Stimulated activated CD4-positive, alpha-beta T cell treated with anti-CD3 and anti-CD28 coated beads, TNF-alpha, amount 100 ng/mL, for 4 hours (primary cell): ENCODE measurements around the gene FSCN2.

Experiments used
- DNase-seq, 3 experiments: peaks; one replicate each; pipeline ENCODE4 v3.0.0-alpha.2; 2020; ENCODE audit warnings: low read depth in 3 of 3

Gene FSCN2

DNA sequence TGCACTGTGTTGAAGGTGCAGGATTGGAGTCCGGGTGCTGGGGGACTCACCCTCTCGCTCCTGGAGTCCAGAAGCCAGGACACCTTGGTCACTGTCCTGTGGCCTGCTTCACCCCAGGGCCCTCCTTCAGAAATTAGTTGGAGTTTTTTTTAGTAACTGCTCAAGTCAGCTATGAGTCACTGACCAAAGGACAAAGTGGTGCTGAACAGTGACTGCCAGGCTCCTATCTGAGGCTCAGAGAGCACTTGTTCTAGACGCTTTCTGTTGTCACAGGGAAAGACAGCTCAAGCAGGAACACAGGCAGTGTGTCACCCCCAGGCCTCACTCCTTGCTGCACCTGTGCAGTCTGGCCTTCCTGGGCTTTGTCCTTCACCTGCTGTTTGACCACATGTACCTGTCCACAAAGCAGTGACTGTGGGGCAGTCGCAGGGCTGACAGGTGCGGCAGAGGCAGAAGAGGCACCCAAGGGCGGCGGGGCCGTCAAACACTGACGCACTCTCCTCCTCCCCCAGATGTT lies 28.1 kb downstream of the FSCN2 start:
- no peak for DNase-seq

DNA sequence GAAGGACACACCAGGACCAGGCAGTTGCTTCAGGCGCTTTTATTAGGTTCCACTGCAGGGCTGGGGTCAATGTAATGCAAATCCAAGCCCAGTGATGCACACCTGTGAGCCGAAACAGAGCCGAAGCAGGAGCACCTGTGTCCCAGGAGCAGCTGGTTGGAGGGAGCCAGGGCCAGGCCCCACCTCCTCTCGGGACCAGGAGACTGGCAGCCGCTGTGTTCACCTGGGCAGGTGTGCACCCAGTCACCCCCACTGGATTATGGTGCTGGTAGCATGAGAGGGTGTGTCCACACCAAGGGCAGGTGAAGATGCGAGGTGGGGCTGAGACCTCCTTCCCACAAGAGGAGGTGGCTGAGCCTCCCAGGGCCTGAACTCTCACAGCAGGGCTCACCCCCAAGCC lies 28.7 kb downstream of the FSCN2 start:
- DNase-seq: no peak

DNA sequence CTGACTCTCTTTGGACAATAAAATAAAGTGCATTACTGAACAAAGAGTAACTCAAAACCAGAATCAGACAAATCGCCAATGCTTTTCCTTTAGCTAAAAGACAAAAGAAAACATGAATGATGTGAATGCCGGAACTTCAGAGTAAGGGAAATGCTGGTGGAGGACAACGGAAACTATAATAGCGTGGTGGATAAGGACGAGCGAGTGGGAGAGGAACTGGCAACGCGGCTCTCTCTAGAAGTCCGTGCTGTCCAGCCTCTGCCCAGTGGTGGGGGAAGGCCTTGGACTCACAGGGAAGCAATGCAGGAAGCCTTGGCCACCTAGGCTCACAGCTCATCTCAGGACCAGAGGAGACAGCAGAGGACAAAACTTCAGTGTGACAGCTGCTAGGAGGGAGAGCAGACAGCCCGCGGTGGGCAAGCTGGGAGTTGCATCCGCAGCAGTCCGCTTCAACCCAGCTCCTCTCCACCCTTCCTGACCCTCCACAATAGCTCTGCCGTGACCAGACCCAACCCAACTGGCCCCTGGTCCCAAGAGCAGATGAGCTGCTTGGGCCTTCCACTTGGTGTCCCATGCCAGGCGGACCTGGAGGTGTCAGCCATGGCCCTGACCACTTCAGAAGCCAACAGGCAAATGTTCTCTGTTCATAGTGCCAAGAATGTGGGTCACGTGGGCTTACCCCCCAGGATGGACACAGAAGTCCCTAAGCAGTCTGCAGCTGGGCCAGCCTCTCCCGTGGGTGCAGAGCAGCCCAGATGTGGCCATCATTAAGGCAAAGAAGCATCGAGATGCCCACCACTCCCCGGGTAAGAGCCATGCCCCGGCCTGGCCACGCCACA lies 29.3 kb downstream of the FSCN2 start:
- DNase-seq: no peak

DNA sequence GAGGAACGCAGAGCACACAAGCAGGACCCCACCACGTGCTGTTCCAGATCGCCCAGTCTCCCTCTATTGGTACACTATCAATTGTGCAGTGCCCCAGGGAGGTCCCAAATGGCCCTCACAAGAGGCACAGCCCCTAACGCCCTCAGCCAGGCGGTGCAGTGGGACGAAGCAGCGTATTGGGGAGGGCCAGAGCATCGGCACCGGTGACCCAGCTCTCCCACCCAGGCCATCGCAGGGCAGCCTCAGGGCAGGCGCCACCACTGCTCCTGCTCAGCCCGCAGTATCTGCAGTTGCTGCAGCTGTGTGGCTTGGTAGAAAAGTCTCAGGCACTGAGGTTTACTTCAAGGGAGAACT lies 29.9 kb downstream of the FSCN2 start:
- no peak for DNase-seq

DNA sequence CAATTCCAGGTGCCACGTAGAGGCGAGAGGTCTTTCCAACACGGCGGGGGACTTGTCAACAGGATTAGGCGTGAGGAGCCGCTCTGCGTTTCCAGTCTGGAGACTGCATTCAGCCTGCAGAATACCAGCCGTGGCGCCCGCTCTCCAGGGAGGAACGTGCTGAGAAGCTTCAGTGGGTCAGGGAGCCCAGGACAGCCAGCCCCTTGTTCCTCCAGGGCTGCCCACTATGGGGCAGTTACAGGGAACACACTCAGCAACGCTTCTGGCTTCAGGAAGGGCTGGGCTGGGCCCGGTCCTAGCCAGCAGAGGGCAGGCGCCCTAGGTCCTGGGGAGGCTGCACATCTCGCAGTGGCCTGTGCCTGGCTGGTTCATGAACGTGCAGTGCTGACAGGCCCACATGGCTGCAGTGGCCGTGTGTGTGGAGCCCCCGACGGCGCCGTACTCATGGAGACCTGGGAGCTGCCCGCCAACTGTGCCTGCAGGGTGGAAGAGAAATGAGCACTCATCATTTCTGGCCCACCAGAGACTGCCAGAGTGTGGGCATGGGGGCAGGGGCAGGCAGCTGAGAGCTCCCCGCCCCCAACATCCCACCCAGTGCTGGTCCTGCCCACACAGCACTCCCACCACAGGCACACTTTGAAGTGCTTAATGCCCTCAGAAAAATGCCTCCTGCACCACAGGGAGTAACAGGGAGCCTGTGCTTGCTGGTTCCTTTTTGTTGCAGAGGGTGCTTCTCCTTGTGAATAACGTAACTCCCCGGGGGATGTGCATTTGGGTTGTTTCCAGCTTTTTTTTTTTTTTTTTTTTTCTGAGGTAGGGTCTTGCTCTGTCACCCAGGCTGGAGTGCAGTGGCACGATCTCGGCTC lies 31.0 kb downstream of the FSCN2 start:
- DNase-seq: no peak

DNA sequence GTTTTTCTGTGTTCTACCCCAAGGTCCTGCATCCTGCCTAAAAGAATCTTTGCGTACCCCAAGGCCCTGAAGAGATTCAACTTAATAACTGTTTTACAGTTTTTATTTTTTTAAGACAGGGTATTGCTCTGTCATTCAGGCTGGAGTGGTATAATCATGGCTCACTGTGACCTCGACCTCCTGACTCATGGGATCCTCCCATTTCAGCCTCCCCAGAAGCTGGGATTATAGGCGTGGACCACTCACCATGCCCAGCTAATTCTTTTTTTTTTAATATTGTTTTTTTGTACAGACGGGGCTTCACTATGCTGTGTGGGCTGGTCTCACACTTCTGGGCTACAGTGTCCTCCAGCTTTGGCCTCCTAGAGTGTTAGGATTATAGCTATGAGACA lies 33.3 kb downstream of the FSCN2 start:
- no peak for DNase-seq

DNA sequence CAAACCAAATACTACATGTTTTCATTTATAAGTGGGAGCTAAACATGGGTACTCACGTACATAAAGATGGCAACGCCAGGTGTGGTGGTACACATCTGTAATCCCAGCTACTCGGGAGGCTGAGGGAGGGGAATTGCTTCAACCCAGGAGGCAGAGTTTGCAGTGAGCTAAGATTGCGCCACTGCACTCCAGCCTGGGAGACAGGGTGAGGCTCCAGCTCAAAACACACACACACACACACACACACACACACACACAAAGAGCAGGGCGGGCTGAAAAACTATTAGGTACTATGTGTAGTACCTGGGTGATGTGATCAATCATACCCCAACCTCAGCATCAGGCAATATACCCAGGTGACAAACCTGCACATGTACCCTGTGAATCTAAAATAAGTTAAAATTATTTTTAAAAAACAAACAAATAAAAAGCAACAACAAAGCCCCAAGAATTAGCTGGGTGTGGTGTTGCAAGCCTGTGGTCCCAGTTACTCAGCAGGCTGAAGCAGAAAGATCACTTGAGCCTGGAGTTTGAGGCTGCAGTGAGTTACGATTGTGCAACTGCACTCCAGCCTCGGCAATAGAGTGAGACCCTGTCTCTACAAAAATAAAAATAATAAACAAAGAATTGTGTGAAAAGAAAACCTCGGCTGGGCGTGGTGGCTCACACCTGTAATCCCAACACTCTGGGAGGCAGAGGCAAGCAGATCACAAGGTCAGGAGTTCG lies 35.8 kb downstream of the FSCN2 start:
- no peak for DNase-seq

DNA sequence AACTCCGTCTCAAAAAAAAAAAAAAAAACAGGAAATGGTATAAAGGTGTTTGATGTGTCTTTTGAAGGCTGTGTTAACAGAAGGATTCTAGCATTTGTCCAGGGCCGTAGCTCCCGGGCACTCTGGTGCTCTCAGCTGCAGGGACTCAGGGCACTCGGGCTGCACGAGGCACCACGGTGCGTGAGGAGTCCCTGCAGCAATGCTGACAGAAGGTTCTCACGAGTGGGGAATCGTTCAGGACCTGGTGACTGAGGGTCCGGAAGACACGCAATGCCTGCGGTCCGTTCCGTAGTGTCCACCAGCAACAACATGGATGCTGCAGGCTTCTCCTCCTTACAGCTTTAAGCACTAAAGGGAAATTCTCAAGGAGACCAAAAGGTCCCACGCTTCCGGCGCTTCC lies 36.6 kb downstream of the FSCN2 start:
- no peak for DNase-seq

DNA sequence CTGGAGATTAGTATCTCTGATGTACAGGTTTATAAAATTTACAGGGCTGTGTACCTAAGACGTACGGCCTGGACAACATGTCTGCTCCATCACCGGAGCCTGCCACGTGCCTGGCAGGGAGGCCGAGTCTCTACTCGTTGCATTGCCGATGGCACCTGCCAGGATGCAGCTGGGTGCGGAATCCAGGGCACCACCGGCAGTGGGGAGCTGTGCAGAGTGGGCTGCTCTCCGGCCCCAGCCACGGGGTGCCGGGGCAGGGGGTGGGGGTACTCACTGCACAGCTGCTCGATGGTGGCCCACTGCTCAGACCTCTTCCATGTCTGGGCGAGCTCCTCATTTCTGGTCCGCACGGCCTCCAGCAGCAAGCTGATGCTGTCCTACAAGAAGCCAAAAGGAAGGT lies 37.1 kb downstream of the FSCN2 start:
- no peak for DNase-seq

DNA sequence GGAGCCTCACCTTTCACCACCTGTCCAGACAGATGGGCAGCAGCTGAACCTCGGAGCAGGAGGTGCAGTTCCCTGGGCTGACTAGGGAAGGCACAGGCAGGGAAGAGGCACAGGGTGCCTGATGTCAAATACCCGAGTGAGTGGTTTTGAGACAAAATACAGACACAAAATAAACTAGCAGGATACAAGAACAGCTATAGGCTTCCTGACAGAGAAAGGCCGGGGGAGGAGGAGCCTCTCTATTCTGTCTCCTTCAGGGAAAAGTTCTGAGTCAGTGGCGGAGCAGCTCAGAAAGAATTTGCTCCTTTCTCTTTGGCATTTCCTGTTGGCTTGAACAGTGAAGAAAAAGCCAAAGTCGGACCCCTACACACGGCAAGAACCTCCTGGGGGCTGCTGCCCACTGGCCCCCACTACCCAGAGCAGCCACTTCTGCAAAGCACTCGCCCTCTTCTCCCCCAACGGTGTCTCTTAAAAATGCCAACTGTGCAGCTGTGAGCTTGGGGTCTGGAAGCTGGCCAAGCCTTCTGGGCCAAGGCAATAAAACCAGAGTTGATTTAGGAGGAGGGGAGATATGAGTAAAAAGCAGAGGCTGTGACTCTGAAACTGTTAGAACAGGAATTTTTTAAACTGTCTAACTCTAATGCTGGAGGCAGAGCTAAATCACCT lies 38.4 kb downstream of the FSCN2 start:
- DNase-seq: no peak

DNA sequence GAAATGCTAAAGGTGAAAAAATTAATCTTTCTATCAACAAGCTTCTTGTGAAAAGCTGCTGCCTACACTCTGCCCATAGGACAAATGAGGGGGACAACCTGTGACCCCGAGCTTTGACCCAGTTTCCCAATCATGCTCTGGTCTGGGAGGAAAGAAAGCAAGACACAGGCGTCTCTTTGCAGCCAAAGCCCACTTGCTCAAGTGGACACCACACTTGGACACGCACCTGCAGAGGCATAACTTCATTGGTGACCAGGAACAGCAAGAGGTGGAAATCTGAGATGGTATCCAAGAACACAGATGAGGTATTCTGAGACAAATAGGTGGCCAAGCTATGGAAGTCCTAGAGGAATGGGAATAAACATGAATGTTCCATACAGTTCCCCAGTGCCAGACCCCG lies 39.0 kb downstream of the FSCN2 start:
- DNase-seq: no peak

DNA sequence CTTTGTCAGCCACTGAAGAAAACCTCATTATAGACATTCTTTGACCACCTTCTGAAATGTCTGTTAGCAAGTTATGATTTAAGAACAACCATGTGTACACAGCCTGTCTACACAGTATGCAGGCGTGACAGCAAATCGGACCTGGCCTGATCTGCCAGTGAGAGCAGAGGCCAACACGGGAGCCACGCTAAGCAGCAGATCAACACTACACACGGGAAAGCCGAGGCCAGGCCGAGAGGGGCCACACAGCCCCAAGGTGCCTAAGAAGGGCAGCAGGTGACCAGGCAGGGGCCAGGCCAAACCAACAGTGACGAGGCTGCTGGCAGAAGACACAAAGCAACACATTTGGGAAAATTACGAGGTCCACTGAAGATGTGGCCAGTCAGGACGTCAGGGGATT lies 40.2 kb downstream of the FSCN2 start:
- DNase-seq: no peak

DNA sequence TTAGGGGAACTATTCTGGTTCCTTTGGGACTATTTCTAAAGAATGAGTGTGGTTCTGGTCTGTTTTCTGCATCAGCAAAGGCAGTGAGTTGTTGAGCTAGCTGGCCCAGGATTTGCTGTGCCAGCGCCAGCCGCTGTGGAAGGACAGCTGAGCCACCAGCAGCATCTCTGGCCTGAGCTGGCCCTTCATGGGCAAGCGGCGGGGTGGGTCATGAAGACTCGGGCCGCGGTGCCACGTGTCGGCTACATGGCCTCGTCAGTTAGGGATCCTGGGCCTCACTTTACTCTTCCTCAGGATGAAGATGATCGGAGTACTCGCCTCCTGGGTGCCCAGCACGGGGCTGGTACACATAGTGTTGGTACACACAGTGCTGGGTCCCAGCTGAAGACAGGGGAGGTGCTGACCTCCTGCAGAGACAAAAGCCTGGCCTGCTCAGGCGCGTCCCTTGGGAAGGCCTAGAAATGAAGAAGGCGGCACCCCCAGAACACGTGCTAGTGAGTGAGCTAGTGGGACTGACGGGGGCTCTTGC lies 41.9 kb downstream of the FSCN2 start:
- DNase-seq: no peak

DNA sequence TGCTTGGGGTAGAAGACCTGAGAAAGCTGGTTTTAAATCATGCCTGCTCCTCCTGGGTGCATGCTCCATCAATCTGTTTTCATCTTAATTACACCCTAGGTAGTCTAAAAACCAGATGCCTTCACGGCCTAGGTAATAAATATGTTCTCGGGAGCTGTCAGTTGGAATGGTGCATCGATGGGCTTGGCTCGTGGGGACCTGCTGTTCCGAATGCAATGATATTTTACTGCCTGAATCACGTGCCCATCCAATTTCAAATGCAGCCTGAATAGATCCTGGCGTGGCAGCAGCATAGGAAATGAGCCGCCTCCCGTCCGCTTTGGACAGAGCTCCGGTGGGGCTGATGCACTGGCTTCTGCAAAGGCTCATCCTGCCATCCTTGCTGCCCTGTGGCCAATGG lies 42.8 kb downstream of the FSCN2 start:
- DNase-seq: no peak

DNA sequence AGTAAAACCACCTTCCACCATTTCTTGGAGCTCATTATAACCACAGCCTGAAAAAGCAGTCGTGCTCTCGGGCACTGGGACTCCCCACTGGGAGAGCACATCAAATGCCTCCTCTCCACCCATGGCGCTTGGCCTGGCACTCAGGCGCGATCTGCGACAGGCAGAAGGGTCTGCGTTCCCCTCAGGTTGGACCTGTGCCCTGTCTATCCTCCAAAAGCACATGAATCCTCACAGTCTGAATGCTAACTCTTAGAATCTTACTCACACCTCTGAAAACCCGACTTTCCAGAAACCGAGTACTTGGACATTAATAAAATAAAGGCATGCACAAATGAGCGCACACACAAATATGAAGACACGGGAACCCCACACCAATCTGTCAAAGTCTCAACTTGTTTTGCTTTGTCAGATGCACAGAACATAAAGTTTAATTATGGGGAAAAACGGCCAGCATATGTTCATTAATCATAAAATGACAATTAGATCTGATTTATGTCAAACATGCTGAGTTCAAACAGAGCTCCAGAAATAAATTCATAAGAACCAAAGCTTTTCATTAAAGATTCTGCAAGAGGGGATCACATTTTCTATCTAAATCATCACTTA lies 44.5 kb downstream of the FSCN2 start:
- no peak for DNase-seq

DNA sequence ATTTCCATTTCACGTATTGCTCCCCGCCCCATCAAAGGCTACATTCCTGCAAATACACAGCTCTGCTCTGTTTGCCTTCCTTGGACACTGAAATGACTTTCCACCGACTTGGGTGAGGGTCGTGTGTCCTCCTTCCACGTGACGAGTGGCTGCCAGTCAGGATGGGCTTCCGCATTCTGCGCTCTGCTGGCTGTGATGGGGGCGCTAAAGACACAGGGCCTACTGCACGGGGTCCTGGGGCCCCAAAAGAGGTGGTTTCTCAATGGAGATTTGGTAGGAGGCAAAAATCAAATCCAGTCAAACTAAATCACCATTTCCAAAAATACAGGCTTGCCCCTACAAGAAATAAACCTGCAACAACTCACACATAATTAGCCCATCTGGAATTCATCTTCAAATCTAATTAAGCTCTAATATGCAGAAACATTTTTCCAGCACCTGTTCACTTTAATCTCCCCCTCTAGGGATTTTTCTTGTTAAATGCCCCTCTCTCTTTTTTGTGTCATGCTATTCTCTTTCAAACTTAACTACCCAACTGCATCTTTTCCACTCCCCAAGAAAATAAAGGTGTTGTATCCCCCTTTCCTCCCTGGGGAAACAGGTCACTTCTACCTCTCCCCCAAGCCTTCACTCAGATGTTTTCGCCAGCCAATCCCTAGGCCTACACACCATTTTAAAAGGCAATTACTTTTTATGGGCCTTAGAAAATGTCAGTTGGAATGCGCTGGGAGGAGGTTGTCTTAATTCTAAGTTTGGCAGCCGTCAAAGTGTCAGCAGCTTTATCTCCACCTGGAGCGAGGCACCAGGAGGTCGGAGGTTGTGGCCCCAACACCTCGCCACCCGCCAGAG lies 45.8 kb downstream of the FSCN2 start:
- no peak for DNase-seq

DNA sequence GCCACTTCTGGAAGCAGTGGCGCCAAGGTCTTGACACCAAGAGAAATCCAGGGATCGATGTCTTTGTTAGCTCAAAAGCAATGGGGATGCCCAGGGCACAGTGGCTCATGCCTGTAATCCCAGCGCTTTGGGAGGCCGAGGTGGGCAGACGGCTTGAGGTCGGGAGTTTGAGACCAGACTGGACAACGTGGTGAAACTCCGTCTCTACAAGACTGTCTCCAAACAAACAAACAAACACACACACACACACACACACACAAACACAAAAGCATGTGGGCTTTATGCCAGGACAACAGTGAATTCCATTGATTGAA lies 46.4 kb downstream of the FSCN2 start:
- DNase-seq: no peak

DNA sequence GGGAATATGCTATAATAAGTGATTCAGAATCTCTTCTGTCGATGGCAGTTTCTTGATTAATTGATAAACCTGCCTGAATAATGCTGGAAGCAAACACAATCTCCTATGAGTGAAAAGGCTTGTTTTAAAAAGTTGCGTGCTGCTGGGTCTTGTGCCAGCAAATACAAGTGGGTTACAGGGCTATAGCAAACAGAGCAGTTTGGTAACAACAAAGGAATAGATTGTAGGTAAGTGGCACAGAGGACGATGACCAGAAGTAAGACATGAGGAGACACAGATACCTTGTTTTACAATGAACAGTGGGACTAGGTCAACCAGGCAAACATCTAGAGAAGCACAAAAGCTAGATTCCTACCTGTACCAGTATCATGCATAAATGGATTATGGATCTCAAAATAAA lies 47.7 kb downstream of the FSCN2 start:
- no peak for DNase-seq

DNA sequence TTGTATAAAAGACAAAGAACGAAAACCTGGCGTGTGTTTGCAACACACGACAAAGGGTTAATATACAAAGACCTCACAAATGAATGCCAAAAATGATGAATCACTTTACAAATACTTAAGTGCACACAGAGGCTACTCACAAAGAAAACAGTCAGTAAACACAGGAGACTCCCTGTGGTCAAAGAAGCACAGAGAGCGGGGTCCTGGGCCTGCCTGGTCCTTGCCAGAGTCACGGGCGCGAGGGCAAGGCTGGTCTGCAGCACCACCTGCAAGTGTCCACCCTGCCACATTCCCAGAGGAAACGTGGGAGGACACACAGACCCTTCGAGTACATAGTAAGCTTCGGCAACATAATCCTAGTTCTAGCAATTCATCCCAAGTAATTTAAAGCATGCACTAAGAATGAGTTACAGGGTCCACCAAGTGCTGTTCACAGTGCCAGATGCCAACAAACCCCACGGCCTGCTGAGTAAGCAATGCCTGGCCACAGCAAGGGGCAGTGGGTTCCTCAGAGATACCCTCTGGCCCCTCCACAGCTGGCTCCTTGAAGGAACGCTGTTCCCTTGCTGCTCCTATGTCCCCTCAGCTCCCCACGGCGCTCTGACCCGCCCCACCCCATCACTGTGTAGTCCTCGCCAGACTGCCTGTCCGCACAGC lies 48.6 kb downstream of the FSCN2 start:
- no peak for DNase-seq
